Fibroblast of lung (primary cell): ENCODE measurements around the gene USP15. TPM values are rescaled to one million over a fixed set of nuclear protein-coding genes. Genes with fewer than 3 reads are reported as not detected.
A peak's percentile ranks its signal among the peaks of the same experiment; 100 is the strongest.

Source experiments
- DNase-seq, 2 donors: peaks; one replicate each; pipeline versions ENCODE4 v3.0.0 to v3.0.0-alpha.2; 2010; ENCODE audit warnings: low read depth in 2 of 2
- H2AFZ ChIP-seq: 2 replicates; pipeline ENCODE4 v1.5.1; 2012; ENCODE audit warnings: low read length, control low read depth, inconsistent platforms
- H3K27ac ChIP-seq: 2 replicates; pipeline ENCODE4 v1.5.1; 2011; ENCODE audit warnings: low read length, control low read depth; ENCODE audit not compliant: insufficient read depth
- H3K27me3 ChIP-seq: 2 replicates; pipeline ENCODE4 v1.5.1; 2011; ENCODE audit warnings: mild to moderate bottlenecking, low read length; ENCODE audit not compliant: control insufficient read depth, insufficient read depth
- H3K36me3 ChIP-seq: 2 replicates; pipeline ENCODE4 v1.5.1; 2011; ENCODE audit warnings: low read length; ENCODE audit not compliant: control insufficient read depth, insufficient read depth
- H3K4me1 ChIP-seq: 2 replicates; pipeline ENCODE4 v1.5.1; 2011; ENCODE audit warnings: low read length; ENCODE audit not compliant: control insufficient read depth, insufficient read depth; ENCODE audit errors: extremely low read depth
- H3K4me2 ChIP-seq: 2 replicates; pipeline ENCODE4 v1.5.1; 2011; ENCODE audit warnings: low read length, control low read depth; ENCODE audit not compliant: insufficient read depth; ENCODE audit errors: extremely low read depth
- H3K4me3 ChIP-seq, 4 experiments: fragments of 200-600 bp in 1 of 4; sonication (generic) in 1 of 4; replicated peaks in 1 of 4; 2 replicates each; pipeline ENCODE4 v1.5.1; 2011 to 2016; ENCODE audit warnings: low read length in 4 of 4, low read depth in 3 of 4, mild to moderate bottlenecking in 3 of 4, control low read depth in 2 of 4, inconsistent platforms in 1 of 4, mixed read lengths in 1 of 4; ENCODE audit not compliant: insufficient read depth in 1 of 4; ENCODE audit errors: control extremely low read depth in 1 of 4
- H3K79me2 ChIP-seq: 2 replicates; pipeline ENCODE4 v1.5.1; 2012; ENCODE audit warnings: mild to moderate bottlenecking, low read length, inconsistent platforms; ENCODE audit not compliant: control insufficient read depth, insufficient read depth
- H3K9ac ChIP-seq: 2 replicates; pipeline ENCODE4 v1.5.1; 2011; ENCODE audit warnings: mild to moderate bottlenecking, low read length, control low read depth; ENCODE audit not compliant: insufficient read depth
- H3K9me3 ChIP-seq: 2 replicates; pipeline ENCODE4 v1.5.1; 2012; ENCODE audit warnings: low read depth, low read length; ENCODE audit not compliant: control insufficient read depth, insufficient read depth
- H4K20me1 ChIP-seq: 2 replicates; pipeline ENCODE4 v1.5.1; 2011; ENCODE audit warnings: low read length; ENCODE audit not compliant: control insufficient read depth, insufficient read depth; ENCODE audit errors: extremely low read depth
- CTCF ChIP-seq, 2 donors: IDR thresholded peaks in 1 of 2; conservative IDR thresholded peaks in 1 of 2; 1 replicate in 1 of 2; 2 replicates in 1 of 2; pipeline ENCODE4 v1.5.1; 2011 to 2012; ENCODE audit warnings: low read length in 2 of 2, control low read depth in 1 of 2, inconsistent platforms in 1 of 2, low read depth in 1 of 2, mild to moderate bottlenecking in 1 of 2
- EZH2 ChIP-seq: IDR thresholded peaks from 2 replicates; pipeline ENCODE4 v1.5.1; 2012; ENCODE audit warnings: low read length, control low read depth, mild to moderate bottlenecking; ENCODE audit errors: missing control alignments
- polyA plus RNA-seq, 2 donors: library from polyadenylated mRNA; depleted of rRNA in 1 of 2; stranded (reverse) in 1 of 2; unstranded in 1 of 2; fragments of >200 nt; gene quantifications; 2 replicates each; pipeline ENCODE4 v1.2.1, GENCODE V29; 2011 to 2012; ENCODE audit warnings: missing spikeins in 1 of 2
- total RNA-seq: library from RNA; depleted of rRNA; stranded (reverse); fragments of >200 nt; gene quantifications from 2 replicates; pipeline ENCODE4 v1.2.1, GENCODE V29; 2014

USP15 gene
- total and polyA plus RNA-seq, 2 donors (not counting 1 experiment from before 2014, with no cell fraction given): 57.6 to 63.1 TPM

- no peak overlapping the region for H2AFZ ChIP-seq
- no peak overlapping the region for H3K4me3 ChIP-seq
- peaks cover 1% of the 10 kb centered on the region for H3K36me3 ChIP-seq
- TF ChIP-seq CTCF (conservative IDR thresholded peaks at IDR 0.05 in 1 of 2, IDR thresholded peaks at IDR 0.05 in 1 of 2; ENCODE audit: low read depth in 1 of 2, low read length in 2 of 2) (no peak), EZH2 (no peak)
- no peak overlapping the region for H3K27ac ChIP-seq
- DNase-seq: no peak
- H3K9me3 ChIP-seq: no peaks in the 10 kb centered on the region
- no peaks in the 10 kb centered on the region for H3K79me2 ChIP-seq
- H4K20me1 ChIP-seq: no peaks in the 10 kb centered on the region
- H3K4me2 ChIP-seq: no peak overlapping the region
- H3K27me3 ChIP-seq: no peaks in the 10 kb centered on the region
- no peak overlapping the region for H3K9ac ChIP-seq
- H3K4me1 ChIP-seq: no peaks in the 10 kb centered on the region
These were observed 119.5 kb downstream of the USP15 start for GRCh38 chr12:62379723-62380045.

GRCh38 chr12:62382526-62382925 lies 122.3 kb downstream of the USP15 start:
- no peak for TF ChIP-seq EZH2
- TF ChIP-seq CTCF (conservative IDR thresholded peaks at IDR 0.05 in 1 of 2, IDR thresholded peaks at IDR 0.05 in 1 of 2; ENCODE audit: low read depth in 1 of 2, low read length in 2 of 2): no peak
- H4K20me1 ChIP-seq: no peaks in the 10 kb centered on the region

GRCh38 chr12:62396750-62397149 lies 136.5 kb downstream of the USP15 start:
- Histone ChIP-seq H3K4me2 (no peak overlapping the region), H4K20me1 (no peaks in the 10 kb centered on the region), H3K36me3 (peaks cover 3% of the 10 kb centered on the region), H2AFZ (no peak overlapping the region), H3K27ac (no peak overlapping the region), H3K27me3 (no peaks in the 10 kb centered on the region), H3K9ac (no peak overlapping the region), H3K9me3 (no peaks in the 10 kb centered on the region), H3K4me1 (no peaks in the 10 kb centered on the region), H3K4me3 (no peak overlapping the region), H3K79me2 (no peaks in the 10 kb centered on the region)
- DNase-seq: peak in 1 of 2 donors; percentile 55
- TF ChIP-seq CTCF (conservative IDR thresholded peaks at IDR 0.05 in 1 of 2, IDR thresholded peaks at IDR 0.05 in 1 of 2; ENCODE audit: low read depth in 1 of 2, low read length in 2 of 2) (no peak), EZH2 (no peak)

More at GRCh38 chr12:62382526-62382925, 122.3 kb downstream of the USP15 start:
- Histone ChIP-seq H3K36me3 (peaks cover 1% of the 10 kb centered on the region), H3K4me1 (no peaks in the 10 kb centered on the region), H3K9me3 (no peaks in the 10 kb centered on the region), H3K4me3 (no peak overlapping the region), H3K4me2 (no peak overlapping the region), H3K27me3 (no peaks in the 10 kb centered on the region), H2AFZ (no peak overlapping the region), H3K9ac (no peak overlapping the region), H3K79me2 (no peaks in the 10 kb centered on the region), H3K27ac (no peak overlapping the region)
- DNase-seq: no peak
